GM18868 (cell line): Measurements from ENCODE around the gene EVI5L.

Experiments used
- ATAC-seq: cut with Tn5 transposase; IDR thresholded peaks from one replicate; pipeline ENCODE4 v1.9.1; 2021; ENCODE audit warnings: mild to moderate bottlenecking, moderate library complexity; ENCODE audit not compliant: unreplicated experiment

The EVI5L gene

DNA sequence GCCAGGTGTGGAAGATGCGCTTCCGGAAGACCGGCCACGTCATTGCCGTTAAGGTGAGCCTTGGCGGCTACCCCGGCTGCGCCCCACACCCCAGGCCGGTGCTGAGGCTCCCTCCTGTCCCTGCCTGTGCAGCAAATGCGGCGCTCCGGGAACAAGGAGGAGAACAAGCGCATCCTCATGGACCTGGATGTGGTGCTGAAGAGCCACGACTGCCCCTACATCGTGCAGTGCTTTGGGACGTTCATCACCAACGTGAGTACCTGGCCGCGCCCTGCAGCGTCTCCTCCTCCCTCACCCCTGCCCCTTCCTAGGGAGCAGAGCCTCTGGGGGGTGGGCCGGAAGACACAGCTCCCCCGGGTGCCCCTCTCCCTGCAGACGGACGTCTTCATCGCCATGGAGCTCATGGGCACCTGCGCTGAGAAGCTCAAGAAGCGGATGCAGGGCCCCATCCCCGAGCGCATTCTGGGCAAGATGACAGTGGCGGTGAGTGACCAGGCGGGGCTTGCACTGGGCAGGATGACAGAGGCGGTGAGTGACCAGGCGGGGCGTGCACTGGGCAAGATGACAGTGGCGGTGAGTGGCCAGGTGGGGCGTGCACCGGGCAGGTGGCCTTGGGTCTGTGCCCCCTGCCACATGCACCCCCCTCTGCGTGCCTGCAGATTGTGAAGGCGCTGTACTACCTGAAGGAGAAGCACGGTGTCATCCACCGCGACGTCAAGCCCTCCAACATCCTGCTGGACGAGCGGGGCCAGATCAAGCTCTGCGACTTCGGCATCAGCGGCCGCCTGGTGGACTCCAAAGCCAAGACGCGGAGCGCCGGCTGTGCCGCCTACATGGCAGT is 80.5 kb downstream of the EVI5L start:
- no peak for ATAC-seq

DNA sequence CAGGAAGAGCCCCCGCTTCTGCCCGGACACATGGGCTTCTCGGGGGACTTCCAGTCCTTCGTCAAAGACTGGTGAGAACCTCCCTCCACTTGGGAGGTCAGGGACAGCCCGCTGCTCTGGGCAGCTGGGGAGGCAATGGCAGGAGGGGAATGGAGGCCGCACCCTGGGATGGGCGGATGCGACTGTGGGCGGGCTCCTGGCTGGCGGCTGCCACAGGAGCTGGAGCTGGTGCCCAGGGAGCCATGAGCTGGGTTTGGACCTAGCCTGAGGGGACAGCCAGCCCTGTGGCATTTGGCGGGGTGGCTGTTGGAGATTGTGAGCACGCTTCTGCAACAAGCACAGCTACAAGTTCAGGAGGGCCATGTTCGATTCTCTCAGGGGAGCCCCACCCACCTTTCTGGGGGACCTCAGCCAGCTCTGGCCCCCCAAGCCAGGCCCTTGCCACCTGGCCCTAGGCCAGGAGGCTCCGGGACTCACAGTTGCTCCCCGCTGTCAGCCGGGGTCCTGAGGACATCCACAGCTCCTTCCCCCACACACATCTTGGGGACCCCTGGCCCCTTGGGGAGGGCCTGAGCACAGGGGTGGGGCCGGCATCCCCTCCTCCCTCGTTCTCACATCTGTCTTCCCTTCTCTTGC is 81.6 kb downstream of the EVI5L start:
- ATAC-seq, result no peak

DNA sequence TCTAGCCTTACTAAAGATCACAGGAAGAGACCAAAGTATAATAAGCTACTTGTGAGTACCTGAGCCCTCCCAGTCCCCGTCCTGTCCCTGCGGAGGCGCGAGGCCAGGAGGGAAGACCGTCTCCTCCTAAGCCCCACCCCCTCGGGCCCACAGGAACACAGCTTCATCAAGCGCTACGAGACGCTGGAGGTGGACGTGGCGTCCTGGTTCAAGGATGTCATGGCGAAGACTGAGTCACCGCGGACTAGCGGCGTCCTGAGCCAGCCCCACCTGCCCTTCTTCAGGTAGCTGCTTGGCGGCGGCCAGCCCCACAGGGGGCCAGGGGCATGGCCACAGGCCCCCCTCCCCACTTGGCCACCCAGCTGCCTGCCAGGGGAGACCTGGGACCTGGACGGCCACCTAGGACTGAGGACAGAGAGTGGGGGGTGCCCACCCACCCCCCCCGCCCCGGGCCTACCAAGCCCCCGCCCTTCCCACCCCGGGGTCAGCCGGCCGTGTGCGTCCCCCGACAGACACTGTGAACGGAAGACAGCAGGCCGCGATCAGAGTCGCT is 82.2 kb downstream of the EVI5L start:
- no peak for ATAC-seq

- no peak for ATAC-seq
Measured at GRCh38 chr19:7912697-7913564, 82.9 kb downstream of the EVI5L start.

DNA sequence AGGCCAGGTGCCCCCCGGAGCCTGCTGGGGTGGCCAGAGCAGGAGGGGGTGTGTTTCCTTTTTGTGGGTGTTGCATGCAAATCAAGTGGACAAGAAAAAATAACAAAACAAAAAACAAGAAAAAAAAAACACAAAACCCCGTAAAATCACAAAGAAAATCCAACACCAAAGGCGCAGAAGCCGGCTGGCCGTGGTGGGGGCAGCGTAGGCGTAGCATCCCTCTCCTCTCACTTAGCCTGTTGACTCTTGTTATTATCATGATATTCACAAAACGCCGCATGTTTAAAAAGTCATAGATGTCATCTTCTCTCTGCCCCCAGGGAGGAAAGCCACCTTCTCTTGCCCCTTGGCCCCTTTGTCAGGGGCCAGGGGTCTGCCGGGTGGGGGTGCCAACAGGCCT is 83.6 kb downstream of the EVI5L start:
- no peak for ATAC-seq

DNA sequence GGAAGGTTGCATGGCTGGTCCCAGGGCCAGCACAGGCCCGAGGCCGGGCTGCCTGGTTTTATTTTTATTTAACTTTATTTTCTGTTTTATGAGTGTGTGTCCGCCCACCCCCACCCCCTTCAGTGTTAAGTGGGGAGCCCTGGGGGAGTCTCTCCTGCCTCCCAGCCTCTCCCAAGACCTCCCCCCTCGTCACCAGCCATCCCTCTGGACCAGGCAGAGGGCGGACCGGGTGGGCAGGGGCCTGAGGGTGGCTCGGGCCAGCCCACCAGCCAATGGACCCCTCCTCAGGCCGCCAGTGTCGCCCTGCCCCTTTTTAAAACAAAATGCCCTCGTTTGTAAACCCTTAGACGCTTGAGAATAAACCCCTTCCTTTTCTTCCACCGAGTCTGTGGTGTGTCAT is 84.1 kb downstream of the EVI5L start:
- ATAC-seq, result no peak
